GM18909 (cell line): Measurements from ENCODE around the gene TRIM42.

ENCODE experiments used
- ATAC-seq: cut with Tn5 transposase; IDR thresholded peaks from one replicate; pipeline ENCODE4 v1.9.1; 2021; ENCODE audit warnings: mild to moderate bottlenecking; ENCODE audit not compliant: unreplicated experiment, poor library complexity

The TRIM42 gene

DNA sequence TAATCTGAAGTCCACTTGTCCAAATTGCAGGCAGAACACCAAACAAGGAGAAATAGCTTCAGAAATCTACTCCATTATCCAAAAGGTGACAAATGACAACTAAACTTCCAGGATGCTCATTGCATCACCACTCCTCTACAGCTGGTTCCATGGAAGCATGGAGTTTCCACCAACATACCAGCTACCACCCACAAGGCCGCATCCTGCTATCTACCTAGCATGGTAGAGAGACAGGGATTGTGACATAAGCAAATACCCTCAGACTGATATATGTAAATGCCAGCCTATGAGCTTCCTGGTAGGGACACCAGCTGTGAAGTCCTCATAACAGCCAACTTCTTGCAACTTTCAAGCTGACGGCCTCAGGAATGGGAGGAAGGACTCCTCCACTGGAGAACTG, at the start of gene TRIM42:
TRIM42 (plus strand) TSS at position 301 of the 400 bp plus-strand sequence. CDS start 166 bp downstream, outside the sequence.
- no peak for ATAC-seq

DNA sequence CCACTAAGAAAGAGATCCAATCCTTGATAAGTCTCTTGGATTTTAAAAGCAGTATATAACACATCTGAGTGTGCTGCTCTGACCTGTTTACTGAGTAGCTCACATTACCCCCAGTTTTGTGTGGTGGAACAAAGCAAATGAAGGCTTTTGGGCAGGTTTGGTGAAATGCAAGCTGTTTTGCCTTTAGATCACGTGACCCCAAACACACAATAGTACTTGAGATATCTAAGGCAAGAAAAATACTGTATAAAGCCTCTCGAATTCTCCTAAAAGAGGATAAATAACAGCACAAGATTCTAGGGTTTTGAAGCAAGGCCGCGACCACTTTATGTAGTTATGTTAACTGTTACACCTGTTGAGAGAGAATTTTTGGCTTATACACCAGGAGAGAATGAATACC, 49.3 kb upstream of the TRIM42 start:
- no peak for ATAC-seq

DNA sequence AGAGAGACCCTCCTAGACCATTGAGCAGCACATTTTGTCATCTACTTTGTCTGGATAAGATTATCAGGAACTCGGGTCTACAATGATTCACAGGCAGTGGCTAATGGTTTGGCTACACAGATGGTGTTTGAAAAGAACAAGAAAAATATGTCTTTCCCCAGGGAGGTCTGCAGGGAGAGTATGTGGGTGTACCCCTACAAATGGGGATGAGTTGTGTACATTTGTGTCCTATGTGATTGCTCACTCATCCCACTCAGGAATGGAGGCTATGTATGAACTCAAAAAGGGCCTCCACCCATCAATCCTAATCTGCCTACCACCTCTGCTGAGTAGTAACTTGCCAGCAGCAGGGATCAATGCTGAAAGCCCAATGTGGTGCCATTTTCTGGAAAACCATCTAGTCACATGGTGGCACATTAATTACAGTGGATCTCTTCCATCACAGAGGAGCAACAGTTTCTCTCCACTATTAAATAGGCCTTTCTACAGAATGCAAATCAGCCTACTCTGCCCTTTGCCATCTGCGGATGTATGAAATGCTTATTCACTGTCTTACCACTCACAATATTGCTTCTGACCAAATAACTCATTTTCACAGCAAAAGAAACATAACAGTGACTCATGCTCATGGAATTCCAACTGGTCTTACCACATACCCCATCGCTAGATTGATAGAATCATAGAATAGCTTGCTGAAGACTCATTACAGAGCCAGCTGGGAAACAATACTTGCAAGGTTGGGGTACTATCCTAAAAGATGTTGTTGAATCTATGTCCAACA, 48.3 kb upstream of the TRIM42 start:
- ATAC-seq = no peak

GRCh38 chr3:140630366-140630765, 47.5 kb upstream of the TRIM42 start:
- ATAC-seq = no peak

DNA sequence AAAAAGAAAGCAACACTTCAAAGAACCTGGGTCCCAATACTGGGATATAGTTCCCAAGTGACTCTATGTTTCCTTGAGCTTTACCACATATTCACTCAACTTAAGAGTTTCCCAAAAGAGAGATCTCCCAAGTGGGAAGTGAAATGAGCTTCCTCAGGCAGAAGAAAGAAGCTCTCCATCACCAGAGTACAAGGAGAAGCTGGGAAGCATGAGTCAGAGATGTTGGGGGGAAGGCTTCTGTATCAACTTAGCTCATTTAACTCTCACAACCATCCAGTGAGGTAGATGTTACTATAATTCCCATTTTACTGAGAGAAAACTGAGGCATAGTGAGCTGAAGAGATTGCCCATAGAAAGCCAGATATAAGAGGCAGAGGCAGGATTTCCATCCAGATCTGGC, 47.0 kb upstream of the TRIM42 start:
- no peak for ATAC-seq

GRCh38 chr3:140635276-140635675, 42.6 kb upstream of the TRIM42 start:
- no peak for ATAC-seq

- no peak for ATAC-seq
These were observed 41.3 kb upstream of the TRIM42 start for GRCh38 chr3:140636406-140637138.

DNA sequence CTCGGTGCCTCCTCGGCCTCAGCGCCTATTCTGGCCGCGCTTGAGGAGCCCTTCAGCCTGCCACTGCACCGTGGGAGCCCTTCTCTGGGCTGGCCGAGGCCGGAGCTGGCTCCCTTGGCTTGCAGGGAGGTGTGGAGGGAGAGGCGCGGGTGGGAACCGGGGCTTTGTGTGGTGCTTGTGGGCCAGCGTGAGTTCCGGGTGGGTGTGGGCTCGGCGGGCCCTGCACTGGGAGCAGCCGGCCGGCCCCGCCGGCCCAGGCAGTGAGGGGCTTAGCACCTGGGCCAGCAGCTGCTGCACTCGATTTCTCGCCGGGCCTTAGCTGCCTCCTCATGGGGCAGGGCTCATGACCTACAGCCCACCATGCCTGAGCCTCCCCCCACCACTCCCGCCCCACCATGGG, 26.6 kb upstream of the TRIM42 start:
- ATAC-seq = no peak

GRCh38 chr3:140655678-140656077, 22.2 kb upstream of the TRIM42 start:
- peak; percentile 59 for ATAC-seq

DNA sequence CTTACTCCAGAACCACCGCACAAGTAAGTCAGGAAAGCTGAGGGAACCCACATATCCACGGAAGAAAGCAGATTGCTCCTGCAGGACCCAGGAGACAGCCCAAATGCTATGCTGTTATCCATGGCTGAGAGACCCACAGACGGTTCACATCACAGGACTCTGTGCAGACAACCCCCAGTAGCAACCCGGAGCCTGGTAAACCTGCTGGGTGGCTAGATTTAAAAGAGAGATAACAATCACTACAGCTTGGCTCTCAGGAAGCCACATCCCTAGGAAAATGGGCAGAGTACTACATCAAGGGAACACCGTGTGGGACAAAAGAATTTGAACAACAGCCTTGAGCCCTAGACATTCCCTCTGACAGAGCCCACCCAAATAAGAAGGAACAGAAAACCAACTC, 13.8 kb upstream of the TRIM42 start:
- ATAC-seq = no peak

- ATAC-seq = no peak
These were observed 4.7 kb downstream of the TRIM42 start for GRCh38 chr3:140682586-140682985.

DNA sequence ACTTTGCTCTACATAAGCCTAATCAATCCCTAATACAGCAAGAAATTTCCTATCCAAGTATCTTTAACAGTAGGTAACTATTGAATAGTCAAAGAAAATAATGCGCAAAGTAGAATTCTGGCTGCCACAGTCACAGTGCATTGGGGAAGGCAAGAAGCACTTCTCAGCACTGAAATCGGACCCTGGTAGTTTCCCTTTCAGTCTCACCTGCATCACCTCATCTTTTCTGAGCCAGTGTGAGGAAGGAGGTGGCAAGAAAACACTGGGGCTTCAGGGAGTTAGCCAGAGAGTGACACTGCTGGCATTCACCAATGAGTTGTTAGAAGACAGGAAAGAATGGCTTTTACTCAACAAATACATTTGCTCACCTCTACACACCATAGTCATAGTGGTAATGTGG, 8.3 kb downstream of the TRIM42 start:
- ATAC-seq = no peak

GRCh38 chr3:140686948-140687347, 9.1 kb downstream of the TRIM42 start:
- ATAC-seq = no peak

DNA sequence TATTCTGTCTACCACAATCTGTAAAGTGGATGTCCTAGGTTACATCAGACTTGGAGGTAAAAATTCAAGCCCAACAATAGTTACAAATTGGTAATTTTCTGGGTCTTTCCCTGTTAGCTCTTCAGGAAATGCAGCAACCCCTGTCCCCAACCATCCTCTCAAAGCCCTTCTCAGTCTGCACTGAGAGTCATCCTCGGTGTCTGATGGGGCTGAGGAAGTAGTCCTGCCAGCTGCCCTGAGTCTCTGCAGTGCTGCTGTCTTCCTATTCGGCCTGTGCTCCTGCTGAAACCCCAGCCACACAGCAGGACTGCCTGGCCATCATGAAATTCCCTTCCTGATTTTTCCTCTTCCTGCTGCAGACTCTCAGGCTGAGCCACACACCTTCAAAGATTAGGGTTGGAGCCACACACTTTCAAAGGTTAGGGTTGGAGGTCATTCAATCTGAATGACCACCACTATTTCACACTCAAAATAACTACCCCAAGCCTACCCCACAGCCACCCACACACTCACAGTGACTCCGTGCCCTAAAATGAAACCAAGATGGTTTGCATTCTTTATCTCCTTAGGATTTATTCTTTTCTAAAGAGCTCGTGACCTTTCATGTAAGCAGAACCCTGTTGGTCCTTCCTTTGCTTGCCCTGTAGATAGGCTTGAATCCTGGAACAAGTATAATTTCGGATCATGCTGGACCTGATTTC, 17.6 kb downstream of the TRIM42 start:
- peak; percentile 59 for ATAC-seq

- no peak for ATAC-seq
These were observed 21.8 kb downstream of the TRIM42 start for GRCh38 chr3:140699516-140700231.

- ATAC-seq = no peak
These were observed 24.4 kb downstream of the TRIM42 start for GRCh38 chr3:140702281-140702680.

DNA sequence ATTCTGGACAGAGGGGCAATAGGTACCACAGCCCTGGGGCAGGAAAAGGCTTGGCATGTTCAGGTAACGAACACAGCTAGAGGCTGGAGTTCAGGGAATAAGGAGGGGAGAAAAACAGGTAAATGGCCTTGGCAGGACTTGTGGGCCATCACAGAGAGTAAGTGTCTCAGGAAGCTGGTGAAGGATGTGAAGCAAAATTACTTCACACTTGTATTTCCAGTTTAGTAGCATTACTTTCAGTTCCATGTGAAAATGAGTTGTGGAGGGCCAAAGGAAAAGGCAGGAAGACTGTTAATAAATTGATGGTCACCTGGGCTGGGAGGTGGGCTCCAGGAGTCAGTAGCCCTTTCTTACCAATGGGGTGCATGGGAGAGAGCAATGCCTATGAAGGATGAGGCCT, 25.6 kb downstream of the TRIM42 start:
- no peak for ATAC-seq

- ATAC-seq = no peak
These were observed 26.9 kb downstream of the TRIM42 start for GRCh38 chr3:140704733-140705132.

GRCh38 chr3:140705954-140706353, 28.1 kb downstream of the TRIM42 start:
- no peak for ATAC-seq

DNA sequence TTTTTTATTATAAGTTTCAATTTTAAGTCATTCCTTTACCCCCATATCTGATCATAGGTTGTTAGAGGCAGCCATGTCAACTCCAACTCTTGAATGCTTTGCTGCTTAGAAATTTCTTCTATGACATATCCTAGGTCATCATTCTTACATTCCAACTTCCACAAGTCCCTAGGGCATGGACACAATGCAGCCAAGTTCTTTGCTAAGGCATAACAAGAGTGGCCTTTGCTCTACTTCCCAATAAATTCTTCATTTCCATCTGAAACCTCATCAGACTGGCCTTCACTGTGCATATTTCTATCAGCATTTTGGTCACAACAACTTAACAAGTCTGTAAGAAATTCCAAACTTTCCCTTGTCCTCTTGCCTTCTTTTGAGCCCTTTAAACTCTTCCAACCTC, 28.5 kb downstream of the TRIM42 start:
- no peak for ATAC-seq

GRCh38 chr3:140708815-140709214, 31.0 kb downstream of the TRIM42 start:
- no peak for ATAC-seq
